ENCODE results near the gene AZU1. TPM values are rescaled to one million over a fixed set of nuclear protein-coding genes. Genes with fewer than 3 reads are reported as not detected.
"Not testable (repeated sequence)": the region's sequence is repeated elsewhere in the genome, so short reads cannot be mapped to it uniquely, and the experiment has no call there.

Gene AZU1
- polyA plus RNA-seq, 4 donors, result 0.76 to 2.4 (median 1.2) TPM

GRCh38 chr19:852136-853013 lies 24.7 kb downstream of the AZU1 start, which contains the start of gene ELANE:
Gene ELANE, plus strand, starts transcription at chr19:852303. Its CDS starts 26 bp downstream, at chr19:852329.
- DNase-seq (ENCODE audit: low read depth in 4 of 4, low spot score in 3 of 4), result no peak

DNA sequence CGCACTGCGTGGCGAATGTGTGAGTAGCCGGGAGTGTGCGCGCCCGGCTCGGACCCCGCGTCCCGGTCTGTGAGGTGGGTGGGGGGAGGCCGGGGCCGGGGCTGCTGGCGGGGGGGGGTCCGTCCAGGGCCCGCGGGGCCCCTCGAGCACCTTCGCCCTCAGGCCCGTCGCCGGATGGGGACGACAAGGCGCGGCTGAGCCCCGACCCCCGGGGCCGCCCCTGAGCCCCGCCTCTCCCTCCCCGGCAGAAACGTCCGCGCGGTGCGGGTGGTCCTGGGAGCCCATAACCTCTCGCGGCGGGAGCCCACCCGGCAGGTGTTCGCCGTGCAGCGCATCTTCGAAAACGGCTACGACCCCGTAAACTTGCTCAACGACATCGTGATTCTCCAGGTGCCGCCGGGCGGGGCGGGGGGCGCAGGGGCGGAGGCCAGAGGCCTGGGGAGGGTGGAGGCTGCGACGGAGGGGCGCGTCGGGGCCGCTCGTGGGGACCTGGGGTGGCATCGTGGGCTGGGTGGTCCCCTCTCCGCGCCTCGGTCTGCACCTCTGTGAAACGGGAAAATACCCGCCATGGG lies 25.5 kb downstream of the AZU1 start:
- DNase-seq (ENCODE audit: low read depth in 4 of 4, low spot score in 3 of 4), result no peak

GRCh38 chr19:853614-854220 lies 26.1 kb downstream of the AZU1 start:
- not testable (repeated sequence) for DNase-seq (ENCODE audit: low read depth in 4 of 4, low spot score in 3 of 4)

GRCh38 chr19:854549-854948 lies 26.9 kb downstream of the AZU1 start:
- DNase-seq (ENCODE audit: low read depth in 4 of 4, low spot score in 3 of 4), result no peak

GRCh38 chr19:855142-855541 lies 27.5 kb downstream of the AZU1 start:
- DNase-seq (ENCODE audit: low read depth in 4 of 4, low spot score in 3 of 4), result no peak

- DNase-seq (ENCODE audit: low read depth in 4 of 4, low spot score in 3 of 4), result no peak
Observed at GRCh38 chr19:855566-856120, 28.0 kb downstream of the AZU1 start.

- DNase-seq (ENCODE audit: low read depth in 4 of 4, low spot score in 3 of 4), result no peak
Observed at GRCh38 chr19:858284-858683, 30.6 kb downstream of the AZU1 start.

GRCh38 chr19:858868-859843 lies 31.5 kb downstream of the AZU1 start, which contains the start of gene CFD:
Gene CFD, plus strand, starts transcription at chr19:859664. Its CDS starts 26 bp downstream, at chr19:859690.
- DNase-seq (ENCODE audit: low read depth in 4 of 4, low spot score in 3 of 4), result no peak

- no peak for DNase-seq (ENCODE audit: low read depth in 4 of 4, low spot score in 3 of 4)
Observed at GRCh38 chr19:861141-861755, 33.6 kb downstream of the AZU1 start.

DNA sequence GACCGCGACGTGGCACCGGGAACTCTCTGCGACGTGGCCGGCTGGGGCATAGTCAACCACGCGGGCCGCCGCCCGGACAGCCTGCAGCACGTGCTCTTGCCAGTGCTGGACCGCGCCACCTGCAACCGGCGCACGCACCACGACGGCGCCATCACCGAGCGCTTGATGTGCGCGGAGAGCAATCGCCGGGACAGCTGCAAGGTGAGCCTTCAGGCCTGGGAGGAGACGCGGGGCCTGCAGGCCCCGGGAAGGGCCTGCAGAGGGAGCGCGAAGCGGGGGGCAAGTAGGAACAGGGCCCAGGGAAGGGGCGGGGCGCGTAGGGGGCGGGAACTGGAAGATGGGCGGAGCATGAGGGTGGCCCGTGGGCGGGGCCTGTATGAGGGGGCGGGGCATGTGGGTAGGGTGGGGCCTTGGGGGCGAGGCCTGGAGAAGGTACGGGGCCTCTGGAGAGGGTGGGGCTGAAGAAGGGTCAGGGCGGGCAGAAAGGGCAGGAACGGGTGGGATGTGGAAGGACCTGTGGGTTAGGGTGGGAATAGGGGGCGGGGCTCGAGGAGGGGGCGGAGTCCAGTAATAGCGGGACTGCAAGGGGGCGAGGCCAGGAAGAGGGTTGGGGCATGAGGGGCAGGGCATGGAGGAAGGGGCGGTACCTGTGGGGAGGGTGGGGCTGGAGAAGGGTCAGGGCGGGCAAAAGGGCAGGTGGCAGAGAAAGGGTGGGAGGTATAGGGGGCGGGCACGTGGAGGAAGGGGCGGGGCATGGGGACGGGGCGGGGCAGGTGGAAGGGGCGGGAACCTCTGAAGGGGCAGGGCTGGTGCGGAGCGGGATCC lies 34.3 kb downstream of the AZU1 start:
- no peak for DNase-seq (ENCODE audit: low read depth in 4 of 4, low spot score in 3 of 4)

- DNase-seq (ENCODE audit: low read depth in 4 of 4, low spot score in 3 of 4), result no peak
Observed at GRCh38 chr19:862581-863314, 35.1 kb downstream of the AZU1 start.

DNA sequence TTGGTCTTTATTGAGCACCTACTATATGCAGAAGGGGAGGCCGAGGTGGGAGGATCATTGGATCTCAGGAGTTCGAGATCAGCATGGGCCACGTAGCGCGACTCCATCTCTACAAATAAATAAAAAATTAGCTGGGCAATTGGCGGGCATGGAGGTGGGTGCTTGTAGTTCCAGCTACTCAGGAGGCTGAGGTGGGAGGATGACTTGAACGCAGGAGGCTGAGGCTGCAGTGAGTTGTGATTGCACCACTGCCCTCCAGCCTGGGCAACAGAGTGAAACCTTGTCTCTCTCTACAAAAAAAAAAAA lies 35.6 kb downstream of the AZU1 start:
- no peak for DNase-seq (ENCODE audit: low read depth in 4 of 4, low spot score in 3 of 4)

DNA sequence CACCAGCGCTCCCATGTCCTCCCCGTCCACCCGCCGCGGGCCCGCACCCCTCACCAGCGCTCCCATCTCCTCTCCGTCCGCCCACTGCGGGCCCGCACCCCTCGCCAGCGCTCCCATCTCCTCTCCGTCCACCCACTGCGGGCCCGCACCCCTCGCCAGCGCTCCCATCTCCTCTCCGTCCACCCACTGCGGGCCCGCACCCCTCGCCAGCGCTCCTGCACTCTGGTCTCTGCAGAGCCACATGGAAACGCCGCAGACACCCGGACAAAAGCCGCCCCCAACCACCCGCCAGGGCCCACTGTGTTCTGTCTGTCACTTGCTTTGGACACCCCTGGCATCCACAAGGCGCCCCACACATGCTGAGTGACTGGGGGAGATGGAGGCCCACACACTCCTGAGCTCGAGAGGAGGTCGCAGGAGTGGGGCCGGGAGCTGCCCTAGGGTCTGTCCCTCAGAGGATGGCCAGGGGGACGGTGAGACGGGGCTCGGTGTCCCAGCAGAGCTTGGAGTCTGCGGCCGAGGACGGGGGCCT lies 39.2 kb downstream of the AZU1 start:
- DNase-seq (ENCODE audit: low read depth in 4 of 4, low spot score in 3 of 4), result no peak

- DNase-seq (ENCODE audit: low read depth in 4 of 4, low spot score in 3 of 4), result no peak
Observed at GRCh38 chr19:867301-867793, 39.7 kb downstream of the AZU1 start.

DNA sequence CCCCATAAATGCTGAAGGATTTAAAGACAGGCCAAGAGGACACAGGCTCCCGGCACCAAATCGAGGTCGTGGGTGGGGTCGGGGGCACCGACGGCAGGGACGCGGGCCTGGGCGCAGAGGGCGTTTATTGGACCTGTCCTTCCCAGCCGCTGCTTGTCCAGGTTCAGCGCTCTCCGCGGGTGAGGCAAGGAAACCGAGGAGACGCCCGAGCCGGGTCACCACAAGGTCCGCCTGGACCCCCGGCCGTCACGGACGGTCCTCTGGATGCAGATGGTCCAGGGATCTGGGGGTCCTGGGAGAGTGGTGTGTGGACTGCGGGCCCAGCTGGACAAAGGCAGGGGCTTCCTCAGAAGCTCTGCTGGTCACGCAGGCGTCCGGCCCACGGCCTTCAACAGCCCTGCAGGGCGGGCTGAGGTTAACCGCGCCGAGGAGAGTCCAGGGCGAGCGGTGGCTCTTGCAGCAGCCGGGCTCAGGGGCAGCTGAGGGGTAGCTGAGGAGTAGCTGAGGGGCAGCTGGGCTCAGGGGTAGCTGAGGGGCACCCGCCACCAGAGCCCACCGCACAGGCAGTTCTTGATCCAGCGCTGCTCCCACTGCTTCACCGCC lies 40.3 kb downstream of the AZU1 start:
- no peak for DNase-seq (ENCODE audit: low read depth in 4 of 4, low spot score in 3 of 4)

GRCh38 chr19:868458-869244 lies 41.0 kb downstream of the AZU1 start:
- DNase-seq (ENCODE audit: low read depth in 4 of 4, low spot score in 3 of 4), result no peak
